Measurements from ENCODE around the gene ANKRD33.
A peak's percentile ranks its signal among the peaks of the same experiment; 100 is the strongest.

Gene ANKRD33

DNA sequence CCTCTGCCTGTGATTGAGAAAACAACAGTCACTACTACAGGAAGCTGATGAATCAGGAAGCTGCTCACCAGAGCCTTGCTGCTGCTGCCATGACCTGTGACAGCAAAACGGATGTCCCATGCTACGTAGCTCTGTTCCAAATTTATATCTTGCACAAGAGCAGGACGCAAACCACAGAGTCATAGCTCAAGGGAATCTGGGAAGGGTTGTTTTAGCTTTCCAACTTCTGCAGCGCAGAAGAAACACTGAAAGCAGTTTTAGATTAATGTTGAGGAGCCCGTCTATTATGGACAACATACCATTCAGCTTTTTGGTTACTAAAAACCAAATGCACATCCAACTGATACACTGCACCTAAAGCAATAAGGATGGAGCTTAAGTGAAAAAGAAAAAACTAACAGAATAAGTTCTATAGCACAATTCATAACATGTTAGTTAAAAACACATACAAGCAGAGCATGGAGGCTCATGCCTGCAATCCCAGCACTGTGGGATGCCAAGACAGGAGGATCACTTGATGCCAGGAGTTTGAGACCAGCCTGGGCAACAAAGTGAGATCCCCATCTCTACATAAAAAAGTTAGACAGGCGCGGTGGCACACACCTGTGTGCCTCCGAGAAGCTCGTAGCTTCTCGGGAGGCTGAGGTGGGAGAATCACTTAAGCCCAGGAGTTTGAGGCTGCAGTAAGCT, 1.7 kb upstream of the ANKRD33 start:
- H3K9ac ChIP-seq (ENCODE audit: low read depth, low read length) = no peak overlapping the region

GRCh38 chr12:51888316-51889215, 663 bp downstream of the ANKRD33 start:
- Histone ChIP-seq H3K4me3 (ENCODE audit: low read depth, low read length) (peak overlapping the region; percentile 60), H3K4me1 (ENCODE audit: control insufficient read depth, insufficient read depth, low read length) (peaks cover 2% of the 10 kb centered on the region), H3K27me3 (ENCODE audit: control insufficient read depth, insufficient read depth, low read length) (peaks cover 14% of the 10 kb centered on the region), H3K9ac (ENCODE audit: low read depth, low read length) (peak overlapping the region; percentile 19), H3K9me3 (ENCODE audit: control insufficient read depth, insufficient read depth, low read length) (no peaks in the 10 kb centered on the region), H3K36me3 (ENCODE audit: control insufficient read depth, insufficient read depth, low read length) (no peaks in the 10 kb centered on the region)

More for the DNA sequence above, 1.7 kb upstream of the ANKRD33 start:
- Histone ChIP-seq H3K4me1 (ENCODE audit: control insufficient read depth, insufficient read depth, low read length) (peaks cover 2% of the 10 kb centered on the region), H3K27me3 (ENCODE audit: control insufficient read depth, insufficient read depth, low read length) (peaks cover 14% of the 10 kb centered on the region), H3K9me3 (ENCODE audit: control insufficient read depth, insufficient read depth, low read length) (no peaks in the 10 kb centered on the region), H3K4me3 (ENCODE audit: low read depth, low read length) (no peak overlapping the region), H3K36me3 (ENCODE audit: control insufficient read depth, insufficient read depth, low read length) (no peaks in the 10 kb centered on the region)

DNA sequence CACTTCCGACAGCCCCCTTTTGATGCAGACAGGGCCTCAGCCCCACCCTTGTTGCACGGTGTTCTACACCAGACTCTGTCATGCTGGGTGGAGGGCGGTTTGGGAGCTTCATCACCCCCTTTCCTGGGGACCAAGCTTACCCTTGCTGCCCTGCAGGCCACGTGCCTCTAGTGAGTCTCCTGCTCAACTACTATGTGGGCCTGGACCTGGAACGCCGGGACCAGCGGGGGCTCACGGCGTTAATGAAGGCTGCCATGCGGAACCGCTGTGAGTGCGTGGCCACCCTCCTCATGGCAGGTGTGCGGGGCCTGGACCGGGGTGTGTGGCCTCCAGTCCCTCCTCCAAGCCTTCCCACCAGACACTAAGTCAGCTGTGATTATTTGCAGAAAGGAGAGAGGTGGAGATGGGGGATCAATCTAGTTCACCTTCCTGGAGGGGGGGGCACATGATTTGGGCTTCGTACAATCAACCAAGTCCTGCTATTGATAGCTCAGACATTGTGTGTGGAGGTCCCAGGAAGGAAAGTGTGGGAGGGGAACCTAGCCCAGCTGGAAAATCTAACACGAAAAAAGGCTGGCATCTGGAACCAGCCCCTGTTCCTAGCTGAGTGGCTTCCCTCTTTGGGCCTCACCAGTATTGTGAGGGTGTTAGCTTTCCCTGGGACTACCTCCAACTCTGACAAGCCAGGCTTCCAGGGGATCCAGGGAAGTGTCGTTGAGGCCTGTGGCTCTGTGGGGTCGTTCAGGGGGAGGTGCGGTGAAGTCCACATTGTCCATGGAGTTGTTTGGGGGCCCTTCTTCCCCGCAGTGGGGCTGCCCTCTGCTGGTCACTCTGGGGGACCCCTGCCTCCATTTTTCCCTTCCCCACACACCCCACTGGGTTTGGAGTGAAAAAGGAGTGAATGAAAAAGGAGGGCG, 1.6 kb downstream of the ANKRD33 start:
- H3K27me3 ChIP-seq (ENCODE audit: control insufficient read depth, insufficient read depth, low read length) = peaks cover 14% of the 10 kb centered on the region
- no peaks in the 10 kb centered on the region for H3K9me3 ChIP-seq (ENCODE audit: control insufficient read depth, insufficient read depth, low read length)
- H3K9ac ChIP-seq (ENCODE audit: low read depth, low read length) = no peak overlapping the region
- H3K4me1 ChIP-seq (ENCODE audit: control insufficient read depth, insufficient read depth, low read length) = peaks cover 2% of the 10 kb centered on the region
- H3K36me3 ChIP-seq (ENCODE audit: control insufficient read depth, insufficient read depth, low read length) = no peaks in the 10 kb centered on the region
- no peak overlapping the region for H3K4me3 ChIP-seq (ENCODE audit: low read depth, low read length)

GRCh38 chr12:51890133-51890464, 2.2 kb downstream of the ANKRD33 start:
- Histone ChIP-seq H3K4me1 (ENCODE audit: control insufficient read depth, insufficient read depth, low read length) (peaks cover 2% of the 10 kb centered on the region), H3K27me3 (ENCODE audit: control insufficient read depth, insufficient read depth, low read length) (peaks cover 14% of the 10 kb centered on the region), H3K9ac (ENCODE audit: low read depth, low read length) (no peak overlapping the region), H3K9me3 (ENCODE audit: control insufficient read depth, insufficient read depth, low read length) (no peaks in the 10 kb centered on the region), H3K4me3 (ENCODE audit: low read depth, low read length) (no peak overlapping the region), H3K36me3 (ENCODE audit: control insufficient read depth, insufficient read depth, low read length) (no peaks in the 10 kb centered on the region)

DNA sequence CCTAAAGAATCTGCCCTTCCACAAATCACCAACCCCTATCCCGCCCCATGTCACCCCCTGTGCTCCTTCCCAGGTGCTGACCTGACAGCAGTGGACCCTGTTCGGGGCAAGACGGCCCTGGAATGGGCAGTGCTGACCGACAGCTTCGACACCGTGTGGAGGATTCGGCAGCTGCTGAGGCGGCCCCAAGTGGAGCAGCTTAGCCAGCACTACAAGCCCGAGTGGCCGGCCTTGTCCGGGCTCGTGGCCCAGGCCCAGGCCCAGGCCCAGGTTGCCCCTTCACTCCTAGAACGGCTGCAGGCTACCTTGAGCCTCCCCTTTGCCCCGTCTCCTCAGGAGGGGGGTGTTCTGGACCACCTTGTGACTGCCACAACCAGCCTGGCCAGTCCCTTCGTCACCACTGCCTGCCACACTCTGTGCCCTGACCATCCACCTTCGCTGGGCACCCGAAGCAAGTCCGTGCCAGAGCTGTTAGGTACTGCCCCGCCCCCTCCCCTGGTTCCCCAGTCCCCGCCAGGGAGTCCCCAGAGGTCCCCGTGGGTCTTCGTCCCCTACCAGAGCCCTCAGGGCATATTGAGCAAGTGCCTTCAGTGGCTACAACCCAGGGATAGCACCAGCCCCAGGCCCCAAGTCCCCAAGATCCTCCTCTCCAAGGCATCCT, 2.7 kb downstream of the ANKRD33 start:
- peaks cover 2% of the 10 kb centered on the region for H3K4me1 ChIP-seq (ENCODE audit: control insufficient read depth, insufficient read depth, low read length)
- H3K9me3 ChIP-seq (ENCODE audit: control insufficient read depth, insufficient read depth, low read length) = no peaks in the 10 kb centered on the region
- H3K27me3 ChIP-seq (ENCODE audit: control insufficient read depth, insufficient read depth, low read length) = peaks cover 14% of the 10 kb centered on the region
- no peaks in the 10 kb centered on the region for H3K36me3 ChIP-seq (ENCODE audit: control insufficient read depth, insufficient read depth, low read length)
- no peak overlapping the region for H3K9ac ChIP-seq (ENCODE audit: low read depth, low read length)
- H3K4me3 ChIP-seq (ENCODE audit: low read depth, low read length) = no peak overlapping the region

- H3K4me1 ChIP-seq (ENCODE audit: control insufficient read depth, insufficient read depth, low read length) = peaks cover 2% of the 10 kb centered on the region
- H3K4me3 ChIP-seq (ENCODE audit: low read depth, low read length) = no peak overlapping the region
- no peaks in the 10 kb centered on the region for H3K9me3 ChIP-seq (ENCODE audit: control insufficient read depth, insufficient read depth, low read length)
- no peak overlapping the region for H3K9ac ChIP-seq (ENCODE audit: low read depth, low read length)
- H3K27me3 ChIP-seq (ENCODE audit: control insufficient read depth, insufficient read depth, low read length) = peaks cover 14% of the 10 kb centered on the region
- no peaks in the 10 kb centered on the region for H3K36me3 ChIP-seq (ENCODE audit: control insufficient read depth, insufficient read depth, low read length)
Observed at GRCh38 chr12:51891843-51892242, 3.9 kb downstream of the ANKRD33 start.

GRCh38 chr12:51893786-51894185, 5.9 kb downstream of the ANKRD33 start:
- Histone ChIP-seq H3K27me3 (ENCODE audit: control insufficient read depth, insufficient read depth, low read length) (peaks cover 6% of the 10 kb centered on the region), H3K4me3 (ENCODE audit: low read depth, low read length) (no peak overlapping the region), H3K36me3 (ENCODE audit: control insufficient read depth, insufficient read depth, low read length) (no peaks in the 10 kb centered on the region), H3K9me3 (ENCODE audit: control insufficient read depth, insufficient read depth, low read length) (no peaks in the 10 kb centered on the region), H3K4me1 (ENCODE audit: control insufficient read depth, insufficient read depth, low read length) (peaks cover 2% of the 10 kb centered on the region), H3K9ac (ENCODE audit: low read depth, low read length) (no peak overlapping the region)

- Histone ChIP-seq H3K4me3 (ENCODE audit: low read depth, low read length) (no peak overlapping the region), H3K9ac (ENCODE audit: low read depth, low read length) (no peak overlapping the region), H3K36me3 (ENCODE audit: control insufficient read depth, insufficient read depth, low read length) (no peaks in the 10 kb centered on the region), H3K4me1 (ENCODE audit: control insufficient read depth, insufficient read depth, low read length) (no peaks in the 10 kb centered on the region), H3K9me3 (ENCODE audit: control insufficient read depth, insufficient read depth, low read length) (no peaks in the 10 kb centered on the region), H3K27me3 (ENCODE audit: control insufficient read depth, insufficient read depth, low read length) (peaks cover 2% of the 10 kb centered on the region)
Observed at GRCh38 chr12:51895378-51896135, 7.7 kb downstream of the ANKRD33 start.

- no peaks in the 10 kb centered on the region for H3K4me1 ChIP-seq (ENCODE audit: control insufficient read depth, insufficient read depth, low read length)
- no peak overlapping the region for H3K4me3 ChIP-seq (ENCODE audit: low read depth, low read length)
- peaks cover 2% of the 10 kb centered on the region for H3K27me3 ChIP-seq (ENCODE audit: control insufficient read depth, insufficient read depth, low read length)
- H3K9ac ChIP-seq (ENCODE audit: low read depth, low read length) = no peak overlapping the region
- no peaks in the 10 kb centered on the region for H3K9me3 ChIP-seq (ENCODE audit: control insufficient read depth, insufficient read depth, low read length)
- H3K36me3 ChIP-seq (ENCODE audit: control insufficient read depth, insufficient read depth, low read length) = no peaks in the 10 kb centered on the region
Observed at GRCh38 chr12:51896236-51896635, 8.3 kb downstream of the ANKRD33 start.

GRCh38 chr12:51897181-51897580, 9.3 kb downstream of the ANKRD33 start:
- Histone ChIP-seq H3K4me3 (ENCODE audit: low read depth, low read length) (no peak overlapping the region), H3K27me3 (ENCODE audit: control insufficient read depth, insufficient read depth, low read length) (peaks cover 2% of the 10 kb centered on the region), H3K9me3 (ENCODE audit: control insufficient read depth, insufficient read depth, low read length) (no peaks in the 10 kb centered on the region), H3K36me3 (ENCODE audit: control insufficient read depth, insufficient read depth, low read length) (no peaks in the 10 kb centered on the region), H3K9ac (ENCODE audit: low read depth, low read length) (no peak overlapping the region), H3K4me1 (ENCODE audit: control insufficient read depth, insufficient read depth, low read length) (no peaks in the 10 kb centered on the region)
